Mammary epithelial cell (primary cell): Measurements from ENCODE around the gene CCT3.

ENCODE experiments used
- EZH2 ChIP-seq: IDR thresholded peaks from 2 replicates; pipeline ENCODE4 v1.6.1; 2012; ENCODE audit warnings: low read length, inconsistent platforms, borderline replicate concordance
- TF ChIP-seq, protein P1 (sequence below), 2 donors: IDR thresholded peaks in 1 of 2; conservative IDR thresholded peaks in 1 of 2; 2 replicates each; pipeline ENCODE4 v1.5.1; 2011 to 2012; ENCODE audit warnings: inconsistent platforms in 2 of 2, low read length in 2 of 2, mild to moderate bottlenecking in 2 of 2, control low read depth in 1 of 2, low read depth in 1 of 2; ENCODE audit not compliant: insufficient read depth in 1 of 2; ENCODE audit errors: extremely low read depth in 1 of 2

- TF ChIP-seq, protein P1, sequence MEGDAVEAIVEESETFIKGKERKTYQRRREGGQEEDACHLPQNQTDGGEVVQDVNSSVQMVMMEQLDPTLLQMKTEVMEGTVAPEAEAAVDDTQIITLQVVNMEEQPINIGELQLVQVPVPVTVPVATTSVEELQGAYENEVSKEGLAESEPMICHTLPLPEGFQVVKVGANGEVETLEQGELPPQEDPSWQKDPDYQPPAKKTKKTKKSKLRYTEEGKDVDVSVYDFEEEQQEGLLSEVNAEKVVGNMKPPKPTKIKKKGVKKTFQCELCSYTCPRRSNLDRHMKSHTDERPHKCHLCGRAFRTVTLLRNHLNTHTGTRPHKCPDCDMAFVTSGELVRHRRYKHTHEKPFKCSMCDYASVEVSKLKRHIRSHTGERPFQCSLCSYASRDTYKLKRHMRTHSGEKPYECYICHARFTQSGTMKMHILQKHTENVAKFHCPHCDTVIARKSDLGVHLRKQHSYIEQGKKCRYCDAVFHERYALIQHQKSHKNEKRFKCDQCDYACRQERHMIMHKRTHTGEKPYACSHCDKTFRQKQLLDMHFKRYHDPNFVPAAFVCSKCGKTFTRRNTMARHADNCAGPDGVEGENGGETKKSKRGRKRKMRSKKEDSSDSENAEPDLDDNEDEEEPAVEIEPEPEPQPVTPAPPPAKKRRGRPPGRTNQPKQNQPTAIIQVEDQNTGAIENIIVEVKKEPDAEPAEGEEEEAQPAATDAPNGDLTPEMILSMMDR (conservative IDR thresholded peaks at IDR 0.05 in 1 of 2, IDR thresholded peaks at IDR 0.05 in 1 of 2; ENCODE audit: extremely low read depth in 1 of 2, insufficient read depth in 1 of 2, low read depth in 1 of 2, low read length in 2 of 2), result no peak
- no peak for TF ChIP-seq EZH2
Measured at GRCh38 chr1:156356262-156356874, 18.3 kb upstream of the CCT3 start.
